ENCODE results near the gene ABLIM2.

DNA sequence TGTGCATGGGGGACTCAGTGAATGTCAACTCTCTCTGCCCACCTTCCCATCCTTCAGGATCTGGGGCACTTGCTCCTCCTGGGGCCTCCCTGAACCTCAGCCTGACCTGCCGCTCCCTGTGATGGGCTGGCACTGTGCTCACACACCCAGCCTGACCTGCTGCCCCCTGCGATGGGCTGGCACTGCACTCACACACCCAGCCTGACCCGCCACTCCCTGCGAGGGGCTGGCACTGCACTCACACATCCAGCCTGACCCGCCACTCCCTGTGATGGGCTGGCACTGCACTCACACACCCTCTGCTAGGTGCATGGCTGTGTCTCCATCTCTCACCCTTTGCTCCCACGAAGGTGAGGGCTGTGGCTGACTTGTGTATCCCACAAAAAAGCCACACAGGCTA lies 103.4 kb downstream of the ABLIM2 start:
- TF ChIP-seq, protein P1, sequence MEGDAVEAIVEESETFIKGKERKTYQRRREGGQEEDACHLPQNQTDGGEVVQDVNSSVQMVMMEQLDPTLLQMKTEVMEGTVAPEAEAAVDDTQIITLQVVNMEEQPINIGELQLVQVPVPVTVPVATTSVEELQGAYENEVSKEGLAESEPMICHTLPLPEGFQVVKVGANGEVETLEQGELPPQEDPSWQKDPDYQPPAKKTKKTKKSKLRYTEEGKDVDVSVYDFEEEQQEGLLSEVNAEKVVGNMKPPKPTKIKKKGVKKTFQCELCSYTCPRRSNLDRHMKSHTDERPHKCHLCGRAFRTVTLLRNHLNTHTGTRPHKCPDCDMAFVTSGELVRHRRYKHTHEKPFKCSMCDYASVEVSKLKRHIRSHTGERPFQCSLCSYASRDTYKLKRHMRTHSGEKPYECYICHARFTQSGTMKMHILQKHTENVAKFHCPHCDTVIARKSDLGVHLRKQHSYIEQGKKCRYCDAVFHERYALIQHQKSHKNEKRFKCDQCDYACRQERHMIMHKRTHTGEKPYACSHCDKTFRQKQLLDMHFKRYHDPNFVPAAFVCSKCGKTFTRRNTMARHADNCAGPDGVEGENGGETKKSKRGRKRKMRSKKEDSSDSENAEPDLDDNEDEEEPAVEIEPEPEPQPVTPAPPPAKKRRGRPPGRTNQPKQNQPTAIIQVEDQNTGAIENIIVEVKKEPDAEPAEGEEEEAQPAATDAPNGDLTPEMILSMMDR (IDR thresholded peaks at IDR 0.05), result no peak
- no peak for TF ChIP-seq POLR2AphosphoS5 (IDR thresholded peaks at IDR 0.05)
